ENCODE results near the gene ONECUT1.

DNA sequence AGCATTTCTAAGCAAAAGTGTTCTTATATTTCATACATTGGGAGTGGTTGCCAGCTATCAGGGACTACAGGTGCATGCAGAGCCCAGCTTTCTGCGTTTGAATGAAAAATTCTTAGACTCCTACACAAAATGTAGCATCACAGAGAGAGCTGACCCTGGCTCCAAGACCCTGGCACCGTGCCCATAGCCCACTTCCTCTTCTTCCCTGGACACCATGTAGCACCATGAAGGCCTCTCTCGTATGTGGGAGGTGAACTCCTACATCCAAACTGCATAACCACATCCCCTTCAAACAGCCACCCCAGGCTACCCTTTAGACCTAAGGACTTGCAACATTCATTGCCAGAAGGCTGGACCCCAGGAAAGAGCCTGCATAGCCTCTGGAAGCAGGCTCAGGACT lies 75.2 kb downstream of the ONECUT1 start:
- TF ChIP-seq CTCF (conservative IDR thresholded peaks at IDR 0.05): no peak
- no peak for TF ChIP-seq ZFX (IDR thresholded peaks at IDR 0.05)
